HCT116 (cell line): ENCODE results near the gene RMND5A.
"Not testable (repeated sequence)": the region's sequence is repeated elsewhere in the genome, so short reads cannot be mapped to it uniquely, and the experiment has no call there.

Experiments
- EGR1 ChIP-seq: IDR thresholded peaks from 2 replicates; pipeline ENCODE4 v1.6.1; 2012; ENCODE audit warnings: low read depth
- FOSL1 ChIP-seq: IDR thresholded peaks from 2 replicates; pipeline ENCODE4 v1.6.1; 2012; ENCODE audit warnings: low read depth
- JUND ChIP-seq: IDR thresholded peaks from 2 replicates; pipeline ENCODE4 v1.6.1; 2012
- POLR2AphosphoS5 ChIP-seq: IDR thresholded peaks from 2 replicates; pipeline ENCODE4 v1.6.1; 2011; ENCODE audit warnings: mild to moderate bottlenecking, low read depth, low read length, moderate library complexity
- SRF ChIP-seq: IDR thresholded peaks from 2 replicates; pipeline ENCODE4 v1.6.1; 2012; ENCODE audit warnings: low read depth
- TF ChIP-seq, protein P1 (sequence below), 3 experiments: fragments of 200-600 bp in 1 of 3; sonication (generic) in 1 of 3; IDR thresholded peaks in 2 of 3; conservative IDR thresholded peaks in 1 of 3; 2 replicates each; pipeline ENCODE4 v1.5.1; 2012 to 2017; ENCODE audit warnings: low read depth in 2 of 3, low read length in 2 of 3, antibody characterized with exemption in 1 of 3, borderline replicate concordance in 1 of 3, control low read depth in 1 of 3, mild to moderate bottlenecking in 1 of 3, mixed read lengths in 1 of 3, mixed run types in 1 of 3, moderate library complexity in 1 of 3; ENCODE audit not compliant: insufficient read depth in 1 of 3
- TF ChIP-seq, protein P2 (sequence below): IDR thresholded peaks from 2 replicates; pipeline ENCODE4 v1.6.1; 2011; ENCODE audit warnings: mild to moderate bottlenecking, low read length, moderate library complexity; ENCODE audit not compliant: insufficient replicate concordance; ENCODE audit errors: extremely low read depth
- TF ChIP-seq, protein P3 (sequence below): IDR thresholded peaks from 2 replicates; pipeline ENCODE4 v1.6.1; 2012

DNA sequence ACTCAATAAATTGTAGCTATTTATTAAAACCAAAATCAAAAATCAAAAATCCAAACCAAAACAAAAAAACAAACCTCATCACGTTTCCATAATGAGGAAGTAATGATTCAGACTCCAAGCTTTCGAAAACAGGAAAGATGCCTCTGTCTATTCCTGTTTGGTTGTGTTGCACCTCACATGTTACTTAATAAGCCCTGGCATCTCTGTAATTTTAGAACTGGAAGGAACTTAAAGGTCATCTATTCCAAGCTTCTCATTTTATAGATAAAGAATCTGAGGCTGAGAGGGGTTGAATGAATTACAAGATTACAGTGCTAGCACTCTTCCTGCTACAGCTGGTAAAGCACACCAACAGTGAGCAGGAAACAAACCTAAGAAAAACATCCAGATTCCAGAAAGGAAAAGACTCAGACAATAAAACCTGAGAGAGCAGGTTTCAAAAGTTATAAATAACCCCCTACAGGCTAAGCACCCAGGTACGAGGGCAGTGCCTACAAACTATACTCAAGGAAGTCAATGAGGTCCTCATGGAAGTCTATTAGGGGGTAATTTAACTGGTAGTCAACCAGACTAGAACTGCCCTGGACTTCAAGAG is 5.4 kb upstream of the RMND5A start:
- TF ChIP-seq, protein P1, sequence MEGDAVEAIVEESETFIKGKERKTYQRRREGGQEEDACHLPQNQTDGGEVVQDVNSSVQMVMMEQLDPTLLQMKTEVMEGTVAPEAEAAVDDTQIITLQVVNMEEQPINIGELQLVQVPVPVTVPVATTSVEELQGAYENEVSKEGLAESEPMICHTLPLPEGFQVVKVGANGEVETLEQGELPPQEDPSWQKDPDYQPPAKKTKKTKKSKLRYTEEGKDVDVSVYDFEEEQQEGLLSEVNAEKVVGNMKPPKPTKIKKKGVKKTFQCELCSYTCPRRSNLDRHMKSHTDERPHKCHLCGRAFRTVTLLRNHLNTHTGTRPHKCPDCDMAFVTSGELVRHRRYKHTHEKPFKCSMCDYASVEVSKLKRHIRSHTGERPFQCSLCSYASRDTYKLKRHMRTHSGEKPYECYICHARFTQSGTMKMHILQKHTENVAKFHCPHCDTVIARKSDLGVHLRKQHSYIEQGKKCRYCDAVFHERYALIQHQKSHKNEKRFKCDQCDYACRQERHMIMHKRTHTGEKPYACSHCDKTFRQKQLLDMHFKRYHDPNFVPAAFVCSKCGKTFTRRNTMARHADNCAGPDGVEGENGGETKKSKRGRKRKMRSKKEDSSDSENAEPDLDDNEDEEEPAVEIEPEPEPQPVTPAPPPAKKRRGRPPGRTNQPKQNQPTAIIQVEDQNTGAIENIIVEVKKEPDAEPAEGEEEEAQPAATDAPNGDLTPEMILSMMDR (IDR thresholded peaks at IDR 0.05 in 2 of 3, conservative IDR thresholded peaks at IDR 0.05 in 1 of 3; ENCODE audit: borderline replicate concordance in 1 of 3, insufficient read depth in 1 of 3, low read depth in 2 of 3, low read length in 2 of 3) = not testable (repeated sequence)
- TF ChIP-seq EGR1, SRF, POLR2AphosphoS5, JUND, FOSL1: not testable (repeated sequence)
- TF ChIP-seq, protein P2, sequence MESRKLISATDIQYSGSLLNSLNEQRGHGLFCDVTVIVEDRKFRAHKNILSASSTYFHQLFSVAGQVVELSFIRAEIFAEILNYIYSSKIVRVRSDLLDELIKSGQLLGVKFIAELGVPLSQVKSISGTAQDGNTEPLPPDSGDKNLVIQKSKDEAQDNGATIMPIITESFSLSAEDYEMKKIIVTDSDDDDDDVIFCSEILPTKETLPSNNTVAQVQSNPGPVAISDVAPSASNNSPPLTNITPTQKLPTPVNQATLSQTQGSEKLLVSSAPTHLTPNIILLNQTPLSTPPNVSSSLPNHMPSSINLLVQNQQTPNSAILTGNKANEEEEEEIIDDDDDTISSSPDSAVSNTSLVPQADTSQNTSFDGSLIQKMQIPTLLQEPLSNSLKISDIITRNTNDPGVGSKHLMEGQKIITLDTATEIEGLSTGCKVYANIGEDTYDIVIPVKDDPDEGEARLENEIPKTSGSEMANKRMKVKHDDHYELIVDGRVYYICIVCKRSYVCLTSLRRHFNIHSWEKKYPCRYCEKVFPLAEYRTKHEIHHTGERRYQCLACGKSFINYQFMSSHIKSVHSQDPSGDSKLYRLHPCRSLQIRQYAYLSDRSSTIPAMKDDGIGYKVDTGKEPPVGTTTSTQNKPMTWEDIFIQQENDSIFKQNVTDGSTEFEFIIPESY = not testable (repeated sequence)
- TF ChIP-seq, protein P3, sequence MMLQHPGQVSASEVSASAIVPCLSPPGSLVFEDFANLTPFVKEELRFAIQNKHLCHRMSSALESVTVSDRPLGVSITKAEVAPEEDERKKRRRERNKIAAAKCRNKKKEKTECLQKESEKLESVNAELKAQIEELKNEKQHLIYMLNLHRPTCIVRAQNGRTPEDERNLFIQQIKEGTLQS = not testable (repeated sequence)
